ENCODE measurements around the gene PTPRZ1.

The PTPRZ1 gene

GRCh38 chr7:122103064-122103463, 230.1 kb downstream of the PTPRZ1 start:
- TF ChIP-seq, protein P1, sequence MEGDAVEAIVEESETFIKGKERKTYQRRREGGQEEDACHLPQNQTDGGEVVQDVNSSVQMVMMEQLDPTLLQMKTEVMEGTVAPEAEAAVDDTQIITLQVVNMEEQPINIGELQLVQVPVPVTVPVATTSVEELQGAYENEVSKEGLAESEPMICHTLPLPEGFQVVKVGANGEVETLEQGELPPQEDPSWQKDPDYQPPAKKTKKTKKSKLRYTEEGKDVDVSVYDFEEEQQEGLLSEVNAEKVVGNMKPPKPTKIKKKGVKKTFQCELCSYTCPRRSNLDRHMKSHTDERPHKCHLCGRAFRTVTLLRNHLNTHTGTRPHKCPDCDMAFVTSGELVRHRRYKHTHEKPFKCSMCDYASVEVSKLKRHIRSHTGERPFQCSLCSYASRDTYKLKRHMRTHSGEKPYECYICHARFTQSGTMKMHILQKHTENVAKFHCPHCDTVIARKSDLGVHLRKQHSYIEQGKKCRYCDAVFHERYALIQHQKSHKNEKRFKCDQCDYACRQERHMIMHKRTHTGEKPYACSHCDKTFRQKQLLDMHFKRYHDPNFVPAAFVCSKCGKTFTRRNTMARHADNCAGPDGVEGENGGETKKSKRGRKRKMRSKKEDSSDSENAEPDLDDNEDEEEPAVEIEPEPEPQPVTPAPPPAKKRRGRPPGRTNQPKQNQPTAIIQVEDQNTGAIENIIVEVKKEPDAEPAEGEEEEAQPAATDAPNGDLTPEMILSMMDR (IDR thresholded peaks at IDR 0.05; ENCODE audit: poor library complexity, severe bottlenecking), result no peak
- DNase-seq (ENCODE audit: low spot score) (no peak), ATAC-seq (ENCODE audit: low read depth) (no peak)
- H3K4me1 ChIP-seq (ENCODE audit: insufficient read depth, poor library complexity, severe bottlenecking), result no peaks in the 10 kb centered on the region
- no peaks in the 10 kb centered on the region for H3K9me3 ChIP-seq (ENCODE audit: severe bottlenecking)
- H3K36me3 ChIP-seq (ENCODE audit: low read depth), result no peaks in the 10 kb centered on the region
- no peaks in the 10 kb centered on the region for H3K27me3 ChIP-seq (ENCODE audit: insufficient read depth, poor library complexity, severe bottlenecking)
- no peak overlapping the region for H3K4me3 ChIP-seq (ENCODE audit: severe bottlenecking)
- H3K27ac ChIP-seq (ENCODE audit: poor library complexity, severe bottlenecking), result no peak overlapping the region

Data from RWPE2 (cell line).